ENCODE data around the gene SGIP1.

The SGIP1 gene, protein sequence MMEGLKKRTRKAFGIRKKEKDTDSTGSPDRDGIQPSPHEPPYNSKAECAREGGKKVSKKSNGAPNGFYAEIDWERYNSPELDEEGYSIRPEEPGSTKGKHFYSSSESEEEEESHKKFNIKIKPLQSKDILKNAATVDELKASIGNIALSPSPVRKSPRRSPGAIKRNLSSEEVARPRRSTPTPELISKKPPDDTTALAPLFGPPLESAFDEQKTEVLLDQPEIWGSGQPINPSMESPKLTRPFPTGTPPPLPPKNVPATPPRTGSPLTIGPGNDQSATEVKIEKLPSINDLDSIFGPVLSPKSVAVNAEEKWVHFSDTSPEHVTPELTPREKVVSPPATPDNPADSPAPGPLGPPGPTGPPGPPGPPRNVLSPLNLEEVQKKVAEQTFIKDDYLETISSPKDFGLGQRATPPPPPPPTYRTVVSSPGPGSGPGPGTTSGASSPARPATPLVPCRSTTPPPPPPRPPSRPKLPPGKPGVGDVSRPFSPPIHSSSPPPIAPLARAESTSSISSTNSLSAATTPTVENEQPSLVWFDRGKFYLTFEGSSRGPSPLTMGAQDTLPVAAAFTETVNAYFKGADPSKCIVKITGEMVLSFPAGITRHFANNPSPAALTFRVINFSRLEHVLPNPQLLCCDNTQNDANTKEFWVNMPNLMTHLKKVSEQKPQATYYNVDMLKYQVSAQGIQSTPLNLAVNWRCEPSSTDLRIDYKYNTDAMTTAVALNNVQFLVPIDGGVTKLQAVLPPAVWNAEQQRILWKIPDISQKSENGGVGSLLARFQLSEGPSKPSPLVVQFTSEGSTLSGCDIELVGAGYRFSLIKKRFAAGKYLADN
- 0 to 0.27 (median 0) reads per million in 4 experiments for total RNA-seq

DNA sequence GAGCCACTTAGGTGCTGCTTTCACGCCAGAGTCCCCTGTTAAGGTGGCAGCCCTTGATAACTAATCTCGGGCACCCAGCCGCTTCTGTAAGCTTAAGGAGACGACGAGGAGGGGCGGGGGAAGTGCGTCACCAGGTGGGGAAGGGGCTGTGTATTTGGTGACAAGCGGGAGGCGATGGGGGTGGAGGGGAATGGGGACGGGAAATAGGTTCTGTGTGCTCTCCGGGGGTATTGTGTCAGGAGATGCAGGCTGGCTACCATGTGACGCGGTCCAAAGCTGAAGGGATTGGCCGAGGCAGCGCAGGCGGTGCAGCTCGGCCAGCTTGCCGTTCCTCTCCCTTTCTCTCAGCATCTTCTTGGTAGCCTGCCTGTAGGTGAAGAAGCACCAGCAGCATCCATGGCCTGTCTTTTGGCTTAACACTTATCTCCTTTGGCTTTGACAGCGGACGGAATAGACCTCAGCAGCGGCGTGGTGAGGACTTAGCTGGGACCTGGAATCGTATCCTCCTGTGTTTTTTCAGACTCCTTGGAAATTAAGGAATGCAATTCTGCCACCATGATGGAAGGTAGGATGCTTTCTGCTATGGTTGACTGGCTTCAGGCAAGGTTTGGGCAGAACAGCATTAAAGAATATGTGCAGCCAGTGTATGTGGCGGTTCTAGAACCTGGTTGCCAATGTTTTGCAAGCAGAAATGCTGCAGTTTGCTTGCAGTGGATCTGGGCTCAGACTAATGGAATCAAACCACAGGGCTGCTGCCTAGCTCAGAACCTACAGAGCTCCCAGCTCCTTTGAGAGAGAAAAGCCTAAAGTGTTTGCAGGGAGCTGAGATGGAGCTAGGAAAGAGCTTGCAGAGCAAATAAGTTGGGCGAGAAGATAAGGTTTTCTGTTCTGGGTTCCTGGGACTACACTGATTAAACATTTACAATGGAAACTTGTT lies at the start of gene SGIP1:
Gene SGIP1, plus strand, starts transcription at position 350 of the 937 bp plus-strand sequence. Its CDS starts 206 bp downstream, at position 556.
- no peak for DNase-seq

DNA sequence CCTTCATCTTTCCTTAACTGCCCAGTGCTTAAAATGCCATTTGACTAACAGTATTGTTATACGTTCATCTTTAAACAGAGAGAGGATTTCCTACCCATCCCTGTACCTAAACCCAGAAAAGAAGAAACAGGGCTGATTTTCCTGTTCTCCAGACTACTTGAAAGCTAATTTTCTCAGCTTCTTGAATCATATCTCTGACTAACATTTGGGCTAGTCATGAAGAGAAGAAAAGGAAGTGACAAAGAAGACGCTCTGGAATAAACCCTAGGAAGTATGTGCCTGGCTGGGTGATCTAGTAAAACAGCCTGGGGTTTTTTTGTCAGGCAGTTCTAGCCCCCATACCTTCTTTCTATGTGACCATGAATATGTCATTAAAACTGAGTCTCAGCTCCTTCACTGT lies 44.8 kb upstream of the SGIP1 start:
- no peak for DNase-seq

DNA sequence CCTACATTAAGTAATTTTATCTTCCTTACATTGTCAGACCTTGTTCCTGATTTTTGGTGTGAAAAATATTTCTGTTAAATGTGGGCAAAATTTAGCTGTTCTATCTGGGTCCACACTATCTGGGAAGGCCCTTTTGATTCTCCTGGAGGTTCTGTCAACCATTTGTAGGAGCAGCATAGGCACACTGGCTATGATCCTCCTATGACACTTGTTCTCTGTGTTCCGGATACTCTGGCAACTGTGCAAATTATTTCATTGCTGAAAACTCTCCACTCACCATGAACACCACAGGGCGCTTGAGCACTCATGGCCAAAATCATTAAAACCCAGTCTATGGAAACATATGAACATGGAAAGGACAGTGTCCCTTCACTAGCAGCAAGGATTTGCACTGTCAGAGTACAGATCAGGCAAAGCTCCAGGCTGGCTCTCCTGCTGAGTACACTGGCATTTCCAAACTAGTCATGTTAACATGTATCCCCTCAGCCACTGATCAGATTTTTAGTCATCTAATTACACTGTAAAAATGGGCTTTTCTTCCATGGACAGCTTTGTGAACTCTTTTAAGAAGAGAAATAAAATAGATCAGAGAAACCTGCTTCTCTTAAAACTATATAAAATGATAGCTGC lies 43.9 kb upstream of the SGIP1 start:
- DNase-seq: no peak

DNA sequence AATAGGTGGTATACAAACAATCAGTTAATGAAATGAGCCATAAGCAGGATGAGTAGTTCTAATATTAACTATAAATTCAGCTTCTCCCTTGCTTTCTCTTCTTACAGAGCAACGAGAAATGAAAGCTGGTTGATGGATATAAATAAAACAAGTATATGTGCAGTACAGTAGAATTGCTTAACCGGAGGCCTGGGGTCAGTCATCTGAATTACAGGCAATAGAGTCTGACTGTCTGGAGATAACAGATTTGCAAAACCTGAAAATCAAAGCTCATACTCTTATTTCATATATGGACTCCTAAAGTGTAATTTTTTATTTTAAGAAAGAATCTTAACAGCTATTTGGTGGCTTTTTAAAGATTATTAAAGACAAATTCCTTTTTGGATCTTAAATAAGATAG lies 43.1 kb upstream of the SGIP1 start:
- no peak for DNase-seq

DNA sequence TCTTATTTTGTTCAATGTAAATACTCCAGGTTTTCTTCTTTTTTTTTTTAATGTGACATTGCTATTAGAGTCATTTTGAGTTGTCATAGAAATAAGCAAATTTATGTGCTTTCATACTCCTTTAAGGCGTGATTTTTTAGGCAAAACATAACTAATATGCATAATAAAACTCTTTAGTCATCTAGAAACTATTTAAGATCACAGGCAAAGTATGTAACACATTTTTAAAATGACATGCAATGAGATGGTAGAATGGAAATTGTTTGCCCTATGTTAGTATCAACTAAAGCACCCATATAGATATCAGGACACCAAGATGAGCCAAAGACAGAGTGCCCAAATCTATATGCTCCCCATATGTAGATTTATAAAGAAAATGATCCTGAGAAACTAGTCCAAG lies 41.5 kb upstream of the SGIP1 start:
- DNase-seq: no peak

DNA sequence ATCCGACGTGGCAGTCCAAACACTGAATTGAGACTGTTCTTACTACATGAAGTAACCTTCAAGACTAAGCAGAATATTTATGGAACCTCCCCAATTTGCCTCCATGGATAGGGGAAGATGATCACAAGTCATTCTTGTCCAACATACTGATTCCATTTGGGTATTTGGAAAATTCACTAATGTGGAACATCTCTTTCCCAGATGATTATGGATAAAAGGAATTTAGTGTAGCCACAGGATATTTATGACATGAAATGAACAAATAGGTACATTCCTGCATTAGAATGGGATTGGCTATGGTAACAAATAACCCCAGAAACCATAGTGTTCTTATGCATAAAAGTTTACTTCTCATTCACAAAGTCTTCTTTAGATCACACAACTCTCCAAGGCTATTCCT lies 40.2 kb upstream of the SGIP1 start:
- no peak for DNase-seq

DNA sequence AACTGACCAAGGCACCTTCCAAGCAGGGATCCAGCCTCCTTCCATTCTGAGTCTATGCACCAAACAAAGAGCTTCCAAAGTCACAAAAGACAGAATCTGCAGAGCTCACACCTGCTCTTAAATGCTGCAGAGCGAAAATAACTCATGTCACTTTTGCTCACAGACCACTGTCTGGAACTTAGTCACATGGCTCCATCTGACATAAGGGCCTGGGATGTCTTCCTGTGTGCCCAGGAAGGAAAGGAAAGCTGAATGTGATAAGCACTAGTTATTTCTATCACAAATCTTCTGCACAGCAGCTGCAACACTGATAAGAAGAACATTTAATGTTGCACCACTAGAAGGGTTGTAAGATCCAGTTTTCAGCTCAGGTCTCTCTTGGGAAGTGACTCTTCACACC lies 39.5 kb upstream of the SGIP1 start:
- no peak for DNase-seq

DNA sequence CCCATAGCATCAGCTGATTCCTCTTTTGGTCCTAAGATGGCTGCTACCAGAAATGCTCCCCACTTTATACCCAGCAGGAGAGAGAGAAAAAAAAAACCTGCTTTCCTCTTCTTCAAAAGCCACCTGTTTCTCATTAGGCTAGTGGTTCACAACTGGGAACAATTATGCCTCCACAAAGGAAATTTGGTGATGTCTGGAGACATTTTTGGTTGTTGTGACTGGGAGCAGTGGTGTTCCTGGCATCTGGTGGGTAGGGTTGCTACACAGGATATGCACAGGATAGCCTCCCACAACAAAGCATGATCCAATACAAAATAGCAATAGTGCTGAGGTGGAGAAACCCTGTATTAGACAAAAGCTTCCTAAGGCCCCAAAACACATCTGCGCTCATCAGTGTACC lies 38.5 kb upstream of the SGIP1 start:
- DNase-seq: no peak

DNA sequence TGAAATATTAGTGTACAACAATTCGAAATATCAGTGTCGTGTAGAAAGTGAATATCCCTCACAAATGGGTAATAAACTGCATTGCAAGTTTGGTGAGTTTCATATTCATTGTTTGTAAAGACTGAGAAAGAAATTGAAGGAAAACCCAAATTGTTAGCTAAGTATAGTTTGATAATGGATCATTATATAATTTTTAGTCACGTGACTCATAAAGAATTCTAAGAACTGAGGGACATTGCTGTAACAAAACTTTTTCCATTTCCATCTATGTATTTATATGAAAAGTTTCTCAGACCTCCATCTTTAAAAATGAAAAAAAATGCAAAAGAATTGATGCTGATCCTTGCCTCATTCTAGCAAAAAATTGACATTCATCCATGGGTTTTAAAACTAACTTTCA lies 36.0 kb upstream of the SGIP1 start:
- DNase-seq: no peak

DNA sequence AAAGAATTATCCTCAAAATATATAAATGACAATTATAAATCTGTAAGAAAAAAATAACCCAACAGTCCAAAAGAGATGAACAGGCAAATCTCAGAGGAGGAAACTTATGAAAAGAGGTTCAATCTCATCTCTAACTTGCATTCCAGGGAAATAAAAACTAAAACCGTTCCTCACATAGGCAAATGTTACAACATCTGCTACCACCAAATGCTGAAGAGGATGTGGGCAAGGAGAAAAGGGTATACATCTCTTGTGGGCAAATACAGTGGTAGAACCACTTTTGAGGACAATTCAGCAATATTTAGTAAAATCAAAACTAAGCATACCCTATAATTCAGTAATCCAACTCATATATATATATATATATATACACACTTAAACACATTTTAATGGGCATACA lies 33.7 kb upstream of the SGIP1 start:
- DNase-seq: no peak

DNA sequence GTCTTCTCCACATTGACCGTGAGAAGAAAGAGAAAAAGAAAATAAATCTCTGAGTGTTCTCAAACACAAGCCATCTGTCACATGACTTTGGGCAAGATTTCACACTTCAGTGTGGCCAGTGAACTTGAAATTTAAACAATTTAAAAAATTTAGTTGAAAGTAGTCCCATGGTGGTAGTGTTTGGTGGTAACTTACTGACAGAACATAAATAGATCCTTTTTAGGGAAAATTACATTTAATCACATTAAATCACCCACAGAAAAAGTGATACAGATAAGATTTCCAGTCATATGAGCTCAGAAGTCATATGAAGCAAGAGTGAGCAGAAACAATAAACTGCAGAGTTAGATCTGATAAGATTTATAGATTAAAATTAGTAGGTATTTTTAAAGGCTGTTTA lies 31.9 kb upstream of the SGIP1 start:
- DNase-seq: no peak

DNA sequence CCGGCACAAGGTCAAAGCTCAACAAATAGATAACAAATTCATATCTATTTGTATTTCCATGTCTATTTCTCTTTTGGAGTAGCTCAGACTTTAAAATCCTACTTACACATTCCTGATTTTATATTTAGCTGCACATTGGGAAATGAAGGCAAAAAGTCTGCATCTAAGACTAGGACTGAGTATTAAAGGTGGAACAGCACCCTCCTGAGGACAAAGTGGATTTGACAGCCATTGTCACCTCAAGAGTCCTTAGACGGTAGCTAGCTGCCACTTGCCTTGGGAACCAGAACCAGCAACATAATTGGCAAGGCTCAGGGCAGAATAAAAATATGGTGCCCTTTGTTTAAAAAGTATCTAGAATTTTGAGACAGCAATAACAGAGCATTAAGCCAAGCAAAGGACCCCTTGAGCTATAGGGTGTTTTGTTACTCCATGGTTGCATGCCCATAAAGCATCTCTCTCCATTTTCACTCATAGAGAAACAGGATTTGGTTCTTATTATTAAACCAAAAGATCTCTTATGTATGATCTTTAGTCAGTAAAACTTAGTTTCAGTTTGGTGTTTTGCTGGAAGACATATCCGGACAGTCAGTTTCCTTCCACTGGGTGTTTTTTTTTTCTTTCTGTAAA lies 30.0 kb upstream of the SGIP1 start:
- DNase-seq: no peak

DNA sequence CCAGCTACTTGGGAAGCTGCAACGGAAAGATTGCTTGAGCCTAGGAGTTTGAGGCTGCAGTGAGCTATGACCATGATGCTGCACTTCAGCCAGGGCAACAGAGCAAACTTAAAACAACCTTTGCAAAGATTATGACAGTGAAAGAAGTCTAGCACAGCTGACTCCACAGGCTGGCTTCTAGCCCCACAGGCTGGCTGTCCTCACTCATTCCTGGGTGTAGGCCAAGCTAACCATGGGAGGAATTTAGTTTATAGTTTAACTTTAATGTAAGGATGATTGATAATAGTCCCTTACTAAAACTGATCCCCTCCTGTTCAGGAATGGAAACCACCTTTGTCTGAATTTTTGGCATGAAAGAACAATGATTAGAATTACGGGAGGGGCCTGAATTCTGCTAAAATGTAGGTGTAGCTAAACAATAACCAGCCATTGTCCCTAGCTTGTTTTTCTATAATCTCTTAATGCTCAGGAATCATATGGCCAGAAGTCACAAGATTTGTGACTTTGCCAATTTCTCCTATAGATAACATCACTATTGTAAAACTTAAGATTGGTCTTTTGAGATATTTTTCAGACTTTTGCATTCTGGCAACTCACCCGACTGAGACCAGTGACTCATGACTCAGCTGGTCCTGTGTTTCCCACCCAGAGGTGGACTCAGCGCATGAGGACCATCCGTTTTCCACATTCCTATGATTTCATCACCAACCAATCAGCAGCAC lies 28.1 kb upstream of the SGIP1 start:
- no peak for DNase-seq

DNA sequence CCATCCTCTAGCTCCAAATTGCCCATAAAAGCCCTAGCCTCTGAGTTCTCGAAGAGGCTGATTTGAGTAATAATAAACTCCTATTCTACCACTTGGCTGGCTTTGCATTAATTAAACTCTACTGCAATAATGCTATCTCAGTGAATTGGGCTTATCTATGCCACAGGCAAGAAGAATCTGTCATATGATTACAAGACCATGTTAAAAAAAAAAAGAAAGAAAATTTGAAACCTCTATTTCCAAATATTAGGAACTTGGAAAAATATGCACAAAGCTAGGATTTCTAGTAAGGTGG lies 27.6 kb upstream of the SGIP1 start:
- no peak for DNase-seq

DNA sequence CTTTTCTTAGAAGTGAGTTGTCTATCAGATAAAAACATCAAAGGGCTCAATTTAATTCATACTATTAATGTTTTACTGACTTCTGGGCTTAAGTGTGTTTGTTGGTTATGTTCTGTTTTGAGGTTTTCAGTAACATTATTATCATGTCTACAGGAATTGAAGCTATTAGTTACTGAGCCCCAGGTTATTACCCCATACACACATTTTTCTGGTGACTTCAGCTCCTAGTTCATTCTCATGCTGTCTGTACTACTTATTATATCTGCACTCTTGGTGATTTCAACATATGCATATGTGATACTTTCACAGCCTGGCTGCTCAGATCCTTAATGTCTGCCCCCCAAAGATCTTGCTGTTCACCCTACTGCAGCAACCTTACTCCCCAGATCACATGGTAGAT lies 27.0 kb upstream of the SGIP1 start:
- DNase-seq: no peak

DNA sequence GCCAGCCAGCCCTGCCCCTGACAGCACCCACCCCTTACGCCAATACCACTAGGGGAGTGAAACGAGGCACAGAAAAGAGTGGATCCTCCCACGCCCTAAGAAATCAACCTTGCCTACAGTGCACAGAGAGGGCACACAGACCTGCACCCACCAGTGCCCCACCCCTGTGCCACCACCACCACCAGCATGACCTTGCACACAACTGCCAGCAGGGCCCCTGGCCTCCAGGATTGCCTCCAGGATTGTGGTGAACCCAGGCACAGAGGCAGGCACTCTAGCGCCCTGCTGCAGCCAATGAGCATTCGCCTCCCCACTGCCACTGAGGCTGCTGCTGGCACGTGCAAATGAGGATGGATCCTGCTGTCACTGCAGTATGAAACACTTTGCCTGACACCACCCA lies 23.5 kb upstream of the SGIP1 start:
- DNase-seq: no peak

DNA sequence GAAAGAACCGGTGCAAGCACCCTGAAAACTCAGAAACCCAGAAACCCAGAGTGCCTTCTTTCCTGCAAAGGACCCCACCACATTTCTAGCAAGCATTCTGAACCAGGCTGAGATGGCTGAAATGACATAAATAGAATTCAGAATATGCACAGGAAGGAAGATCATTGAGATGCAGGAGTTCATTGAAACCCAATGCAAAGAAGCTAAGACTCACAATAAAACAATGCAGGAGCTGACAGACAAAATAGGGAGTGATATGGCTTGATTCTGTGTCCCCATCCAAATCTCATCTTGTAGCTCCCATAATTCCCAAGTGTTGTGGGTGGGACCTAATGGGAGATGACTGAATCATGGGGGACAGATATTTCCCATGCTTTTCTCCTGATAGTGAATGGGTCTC lies 22.8 kb upstream of the SGIP1 start:
- no peak for DNase-seq

DNA sequence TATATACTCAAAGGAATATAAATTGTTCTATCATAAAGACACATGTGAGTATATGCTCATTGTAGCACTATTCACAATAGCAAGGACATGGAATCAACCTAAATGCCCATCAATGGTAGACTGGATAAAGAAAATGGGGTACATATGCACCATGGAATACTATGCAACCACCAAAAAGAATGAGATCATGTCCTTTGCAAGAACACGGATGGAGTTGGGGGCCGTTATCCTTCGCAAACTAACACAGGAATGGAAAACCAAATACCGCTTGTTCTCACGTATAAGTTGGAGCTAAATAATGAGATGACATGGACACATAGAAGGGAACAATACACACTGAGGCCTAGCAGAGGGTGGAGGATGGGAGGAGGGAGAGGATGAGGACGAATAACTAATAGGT lies 16.0 kb upstream of the SGIP1 start:
- DNase-seq: no peak

DNA sequence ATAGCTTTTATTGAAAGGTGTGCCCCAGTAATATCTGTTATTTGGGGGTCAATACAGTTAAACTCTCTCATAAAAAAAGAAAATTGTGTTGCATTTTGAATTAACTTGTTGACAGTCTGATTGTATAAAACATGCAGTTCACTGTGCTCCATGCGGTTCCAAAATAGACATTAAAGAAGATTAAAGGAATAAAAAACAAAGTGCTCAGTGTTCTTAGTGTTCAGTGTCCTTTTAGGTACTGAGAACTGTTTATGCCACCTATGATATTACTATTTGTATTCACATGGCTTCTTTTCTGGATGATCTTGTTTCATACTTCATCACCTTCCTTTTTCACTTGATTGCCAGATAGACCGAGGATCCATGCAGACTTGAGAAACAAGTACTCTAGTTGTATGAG lies 15.3 kb upstream of the SGIP1 start:
- DNase-seq: no peak

DNA sequence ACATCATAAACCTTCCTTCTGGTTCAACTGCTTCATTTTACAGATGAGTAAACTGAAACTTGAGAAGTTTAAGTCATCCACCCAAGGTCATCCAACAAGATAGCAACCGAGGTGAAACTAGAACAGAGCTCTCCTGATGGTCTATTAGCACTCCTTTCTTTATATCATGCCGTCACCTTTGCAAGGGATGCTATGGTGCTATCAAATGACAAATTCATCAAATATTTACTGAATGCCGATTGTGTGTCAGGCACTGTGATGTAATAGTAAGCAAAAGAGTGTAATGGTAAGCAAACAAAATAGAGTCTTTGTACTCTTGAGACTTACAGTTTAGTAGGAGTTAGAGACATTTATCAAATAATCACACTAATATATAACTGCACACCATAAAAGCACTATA lies 14.0 kb upstream of the SGIP1 start:
- no peak for DNase-seq

DNA sequence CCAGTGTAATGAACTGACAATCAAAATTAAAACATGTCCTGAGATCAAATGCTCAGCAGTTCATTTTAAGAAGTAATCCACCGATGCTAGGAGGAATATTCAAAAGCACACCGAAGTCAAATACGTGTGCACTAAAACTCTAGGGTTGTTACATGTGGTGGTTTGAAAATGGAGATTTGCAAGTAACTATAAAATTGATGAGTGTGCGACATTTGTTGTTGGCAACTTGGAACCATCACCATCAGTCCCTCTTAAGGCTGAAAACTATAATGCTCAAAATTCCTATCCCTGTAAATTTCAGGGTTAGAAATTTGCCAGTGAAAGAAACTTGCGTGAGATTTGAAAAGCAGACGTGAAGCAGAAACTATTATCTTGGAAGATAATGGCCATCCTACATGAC lies 13.3 kb upstream of the SGIP1 start:
- no peak for DNase-seq
